ENCODE data around the gene RGS16. TPM values are rescaled to one million over a fixed set of nuclear protein-coding genes. Genes with fewer than 3 reads are reported as not detected.

Gene RGS16
- polyA plus RNA-seq, 1 donor (not counting 4 experiments of a cell fraction or from before 2014, with no cell fraction given) = 0.34 TPM

- no peaks in the 10 kb centered on the region for H3K36me3 ChIP-seq (ENCODE audit: control insufficient read depth in 2 of 2, extremely low read depth in 1 of 2, insufficient read depth in 2 of 2, low read length in 2 of 2)
- dilution Hi-C loops (cut with MboI; ENCODE audit: extremely low pct_ligation_motif_present, low sequenced_read_pairs) = no loop called here
Measured at GRCh38 chr1:182650678-182651338, 46.6 kb upstream of the RGS16 start.

GRCh38 chr1:182649041-182649440, 44.9 kb upstream of the RGS16 start:
- no peaks in the 10 kb centered on the region for H3K79me2 ChIP-seq (ENCODE audit: control insufficient read depth, insufficient read depth, low read length)
- dilution Hi-C loops (cut with MboI; ENCODE audit: extremely low pct_ligation_motif_present, low sequenced_read_pairs) = no loop called here
- DNase-seq (ENCODE audit: low read depth, low spot score) (no peak), FAIRE-seq (no peak)
- H3K27me3 ChIP-seq (ENCODE audit: control insufficient read depth, extremely low read depth, insufficient read depth, low read length) = peaks cover 6% of the 10 kb centered on the region
- TF ChIP-seq, protein P1, sequence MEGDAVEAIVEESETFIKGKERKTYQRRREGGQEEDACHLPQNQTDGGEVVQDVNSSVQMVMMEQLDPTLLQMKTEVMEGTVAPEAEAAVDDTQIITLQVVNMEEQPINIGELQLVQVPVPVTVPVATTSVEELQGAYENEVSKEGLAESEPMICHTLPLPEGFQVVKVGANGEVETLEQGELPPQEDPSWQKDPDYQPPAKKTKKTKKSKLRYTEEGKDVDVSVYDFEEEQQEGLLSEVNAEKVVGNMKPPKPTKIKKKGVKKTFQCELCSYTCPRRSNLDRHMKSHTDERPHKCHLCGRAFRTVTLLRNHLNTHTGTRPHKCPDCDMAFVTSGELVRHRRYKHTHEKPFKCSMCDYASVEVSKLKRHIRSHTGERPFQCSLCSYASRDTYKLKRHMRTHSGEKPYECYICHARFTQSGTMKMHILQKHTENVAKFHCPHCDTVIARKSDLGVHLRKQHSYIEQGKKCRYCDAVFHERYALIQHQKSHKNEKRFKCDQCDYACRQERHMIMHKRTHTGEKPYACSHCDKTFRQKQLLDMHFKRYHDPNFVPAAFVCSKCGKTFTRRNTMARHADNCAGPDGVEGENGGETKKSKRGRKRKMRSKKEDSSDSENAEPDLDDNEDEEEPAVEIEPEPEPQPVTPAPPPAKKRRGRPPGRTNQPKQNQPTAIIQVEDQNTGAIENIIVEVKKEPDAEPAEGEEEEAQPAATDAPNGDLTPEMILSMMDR (optimal IDR thresholded peaks at IDR 0.05 in 1 of 3, IDR thresholded peaks at IDR 0.05 in 1 of 3, conservative IDR thresholded peaks at IDR 0.05 in 1 of 3; ENCODE audit: extremely low read depth in 1 of 3, insufficient read depth in 2 of 3, low read length in 3 of 3) = no peak
- TF ChIP-seq EZH2 (IDR thresholded peaks at IDR 0.05; ENCODE audit: low read length) = no peak
- no peaks in the 10 kb centered on the region for H3K9me3 ChIP-seq (ENCODE audit: control insufficient read depth, low read depth, low read length)
- H3K4me3 ChIP-seq (ENCODE audit: control insufficient read depth in 2 of 3, extremely low read depth in 1 of 3, insufficient read depth in 2 of 3, low read depth in 1 of 3, low read length in 3 of 3) = no peak overlapping the region
- no peak overlapping the region for H3K4me2 ChIP-seq (ENCODE audit: control insufficient read depth, extremely low read depth, insufficient read depth, low read depth, low read length)
- no peaks in the 10 kb centered on the region for H3K9me1 ChIP-seq (ENCODE audit: control insufficient read depth, extremely low read depth, insufficient read depth, low read length)
- H3K9ac ChIP-seq (ENCODE audit: control insufficient read depth, extremely low read depth, insufficient read depth, low read length) = no peak overlapping the region
- H3K36me3 ChIP-seq (ENCODE audit: control insufficient read depth in 2 of 2, extremely low read depth in 1 of 2, insufficient read depth in 2 of 2, low read length in 2 of 2) = no peaks in the 10 kb centered on the region
- H2AFZ ChIP-seq (ENCODE audit: control insufficient read depth, low read length) = no peak overlapping the region
- H3K4me1 ChIP-seq (ENCODE audit: control insufficient read depth, extremely low read depth, insufficient read depth, low read length) = peaks cover 4% of the 10 kb centered on the region
- no peaks in the 10 kb centered on the region for H4K20me1 ChIP-seq (ENCODE audit: control insufficient read depth, extremely low read depth, insufficient read depth, low read length)
- H3K27ac ChIP-seq (ENCODE audit: control insufficient read depth, insufficient read depth, low read length) = no peak overlapping the region

More at GRCh38 chr1:182650678-182651338, 46.6 kb upstream of the RGS16 start:
- TF ChIP-seq, protein P1 (optimal IDR thresholded peaks at IDR 0.05 in 1 of 3, IDR thresholded peaks at IDR 0.05 in 1 of 3, conservative IDR thresholded peaks at IDR 0.05 in 1 of 3; ENCODE audit: extremely low read depth in 1 of 3, insufficient read depth in 2 of 3, low read length in 3 of 3) = no peak
- no peak for TF ChIP-seq EZH2 (IDR thresholded peaks at IDR 0.05; ENCODE audit: low read length)
- no peaks in the 10 kb centered on the region for H4K20me1 ChIP-seq (ENCODE audit: control insufficient read depth, extremely low read depth, insufficient read depth, low read length)
- H3K27me3 ChIP-seq (ENCODE audit: control insufficient read depth, extremely low read depth, insufficient read depth, low read length) = peaks cover 6% of the 10 kb centered on the region
- no peaks in the 10 kb centered on the region for H3K9me3 ChIP-seq (ENCODE audit: control insufficient read depth, low read depth, low read length)
- H3K79me2 ChIP-seq (ENCODE audit: control insufficient read depth, insufficient read depth, low read length) = no peaks in the 10 kb centered on the region
- no peaks in the 10 kb centered on the region for H3K9me1 ChIP-seq (ENCODE audit: control insufficient read depth, extremely low read depth, insufficient read depth, low read length)
- no peak overlapping the region for H3K4me2 ChIP-seq (ENCODE audit: control insufficient read depth, extremely low read depth, insufficient read depth, low read depth, low read length)
- H3K9ac ChIP-seq (ENCODE audit: control insufficient read depth, extremely low read depth, insufficient read depth, low read length) = no peak overlapping the region
- DNase-seq (ENCODE audit: low read depth, low spot score) (no peak), FAIRE-seq (no peak)
- H2AFZ ChIP-seq (ENCODE audit: control insufficient read depth, low read length) = no peak overlapping the region
- H3K4me1 ChIP-seq (ENCODE audit: control insufficient read depth, extremely low read depth, insufficient read depth, low read length) = no peaks in the 10 kb centered on the region
- no peak overlapping the region for H3K27ac ChIP-seq (ENCODE audit: control insufficient read depth, insufficient read depth, low read length)
- no peak overlapping the region for H3K4me3 ChIP-seq (ENCODE audit: control insufficient read depth in 2 of 3, extremely low read depth in 1 of 3, insufficient read depth in 2 of 3, low read depth in 1 of 3, low read length in 3 of 3)

All from keratinocyte (primary cell).